NOMO-1 (cell line): ENCODE measurements around the gene CLCNKB.
"Not testable (repeated sequence)": the region's sequence is repeated elsewhere in the genome, so short reads cannot be mapped to it uniquely, and the experiment has no call there.

Experiments used
- DNase-seq, 2 experiments: peaks; one replicate each; lab custom pipeline; 2025; ENCODE audit not compliant: unreplicated experiment in 2 of 2; lab: John Stamatoyannopoulos, UW

CLCNKB gene

DNA sequence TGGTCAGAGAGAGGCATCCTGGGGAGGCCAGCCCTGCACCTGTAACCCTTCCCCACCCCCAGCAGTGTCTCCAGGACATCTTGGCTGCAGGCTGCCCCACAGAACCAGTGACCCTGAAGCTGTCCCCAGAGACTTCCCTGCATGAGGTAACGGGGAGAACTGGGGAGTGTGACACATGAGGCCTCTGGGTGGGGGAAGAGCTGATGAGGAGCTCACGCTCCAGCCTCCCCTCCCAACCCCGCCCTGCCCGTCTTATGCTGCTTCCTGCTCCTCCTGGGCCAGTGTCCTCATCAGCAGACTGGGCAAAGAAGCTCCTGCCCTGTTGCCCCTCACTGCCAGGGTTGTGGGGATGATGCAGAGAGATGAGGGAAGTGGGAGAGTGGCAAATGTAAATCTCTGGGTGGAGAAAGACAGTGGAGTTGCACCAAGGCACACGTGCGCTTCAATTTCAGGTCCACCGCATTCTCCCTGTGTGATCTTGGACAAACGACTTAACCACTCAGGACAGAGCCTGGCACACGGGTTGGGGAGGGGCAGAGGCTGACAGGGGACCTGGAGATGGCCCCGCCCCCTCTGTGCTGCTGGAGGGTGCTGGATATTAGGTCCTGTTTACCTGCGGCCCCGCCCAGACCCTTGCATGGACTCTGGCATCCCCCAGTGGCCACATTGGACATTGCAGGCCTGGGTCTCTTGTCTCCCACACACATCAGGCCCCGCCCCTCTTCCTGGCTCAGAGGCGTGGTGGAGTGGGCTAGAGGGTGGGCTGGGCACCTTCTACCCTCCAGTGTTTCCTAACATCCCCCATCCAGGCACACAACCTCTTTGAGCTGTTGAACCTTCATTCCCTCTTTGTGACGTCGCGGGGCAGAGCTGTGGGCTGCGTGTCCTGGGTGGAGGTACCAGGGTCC is 12.3 kb downstream of the CLCNKB start:
- DNase-seq, result peak; percentile 34 to 58

DNA sequence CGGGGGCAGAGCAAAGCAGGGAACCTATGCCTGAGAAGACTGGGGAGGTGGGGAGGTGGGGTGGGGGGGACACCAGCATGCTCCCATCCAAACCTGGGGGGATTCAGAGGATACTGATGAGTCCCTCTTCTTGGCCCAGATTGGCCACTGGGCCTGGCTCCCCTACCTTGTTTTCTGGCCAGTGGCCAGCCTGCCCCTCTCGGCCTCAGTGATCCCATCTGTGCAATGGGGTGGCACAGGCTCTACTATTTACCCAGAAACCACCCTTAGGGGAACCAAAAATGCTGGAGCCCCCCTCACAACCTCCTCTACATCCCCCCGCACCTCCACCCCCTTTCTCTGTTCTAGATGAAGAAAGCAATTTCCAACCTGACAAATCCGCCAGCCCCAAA is 12.9 kb downstream of the CLCNKB start:
- DNase-seq, result not testable (repeated sequence)

GRCh38 chr1:16057314-16057915 is 13.8 kb downstream of the CLCNKB start:
- not testable (repeated sequence) for DNase-seq

DNA sequence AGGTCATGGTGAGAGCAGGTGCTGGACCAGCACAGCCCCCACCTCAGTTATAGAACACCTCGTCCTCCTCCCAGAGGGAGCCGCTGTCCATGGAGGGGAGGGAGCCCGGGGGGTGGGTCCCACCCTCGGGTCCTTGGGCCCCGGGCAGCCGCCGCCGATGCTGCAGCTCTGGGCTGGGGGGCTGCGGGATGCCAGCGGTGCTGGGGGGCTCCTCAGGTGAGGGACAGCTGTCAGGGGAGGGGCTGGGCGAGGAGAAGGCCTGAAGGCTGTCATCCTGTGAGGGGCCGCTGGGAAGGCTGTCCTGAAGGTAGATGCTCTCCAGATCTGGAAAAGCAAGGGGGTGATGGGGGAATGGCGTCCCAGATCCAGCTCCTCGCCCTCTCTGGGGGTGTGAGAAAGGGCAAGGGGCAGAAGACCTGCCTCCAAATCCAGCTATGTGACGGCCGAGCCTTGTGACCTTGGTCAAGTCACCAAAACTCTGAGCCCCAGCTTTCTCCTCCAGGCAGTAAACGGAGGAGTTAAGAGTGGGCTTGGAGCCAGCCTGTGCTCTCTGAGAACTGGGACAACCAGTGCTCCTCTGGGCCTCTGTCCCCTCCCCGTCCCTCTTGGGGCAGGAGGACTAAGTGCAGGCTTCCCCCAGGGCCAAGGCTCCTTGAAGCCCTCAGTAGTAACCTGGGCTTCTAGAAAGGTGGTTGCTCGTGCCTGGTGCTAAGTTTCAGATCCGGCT is 15.0 kb downstream of the CLCNKB start:
- DNase-seq, result not testable (repeated sequence)

GRCh38 chr1:16061266-16061665 is 17.7 kb downstream of the CLCNKB start:
- DNase-seq, result no peak

DNA sequence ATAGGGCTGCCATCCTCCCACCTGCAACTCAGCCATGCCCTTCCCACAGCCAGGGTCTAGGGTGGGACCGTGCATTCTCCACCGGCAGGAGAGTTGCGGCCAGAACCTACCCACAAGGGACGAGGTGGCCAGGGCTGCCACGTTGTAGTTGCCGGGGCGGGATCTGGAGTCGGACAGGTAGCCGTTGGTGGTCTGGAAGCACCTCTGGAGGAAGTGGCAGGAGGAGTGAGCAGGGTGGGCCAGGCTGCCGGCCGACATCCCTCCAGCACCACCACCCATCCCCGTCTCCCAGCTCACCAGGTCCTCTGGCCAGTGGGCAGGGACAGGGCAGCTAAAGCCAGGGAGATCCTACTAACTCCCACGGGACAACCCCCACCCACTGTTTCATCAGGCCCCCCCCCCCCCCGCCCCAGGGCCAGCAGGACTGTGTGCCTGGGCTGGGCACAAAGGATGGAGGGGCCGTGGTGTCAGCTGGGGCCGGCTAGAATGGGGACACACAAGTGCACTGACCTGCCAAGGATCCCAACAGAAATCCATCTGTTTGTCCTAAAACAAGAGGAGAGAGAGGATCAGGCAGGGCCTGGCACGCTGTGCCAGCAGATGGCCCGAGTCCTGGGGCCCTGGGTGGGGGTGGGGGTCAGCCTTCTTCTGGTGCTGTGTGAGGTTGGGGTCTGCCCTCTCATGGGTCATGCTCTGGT is 18.6 kb downstream of the CLCNKB start:
- not testable (repeated sequence) for DNase-seq

DNA sequence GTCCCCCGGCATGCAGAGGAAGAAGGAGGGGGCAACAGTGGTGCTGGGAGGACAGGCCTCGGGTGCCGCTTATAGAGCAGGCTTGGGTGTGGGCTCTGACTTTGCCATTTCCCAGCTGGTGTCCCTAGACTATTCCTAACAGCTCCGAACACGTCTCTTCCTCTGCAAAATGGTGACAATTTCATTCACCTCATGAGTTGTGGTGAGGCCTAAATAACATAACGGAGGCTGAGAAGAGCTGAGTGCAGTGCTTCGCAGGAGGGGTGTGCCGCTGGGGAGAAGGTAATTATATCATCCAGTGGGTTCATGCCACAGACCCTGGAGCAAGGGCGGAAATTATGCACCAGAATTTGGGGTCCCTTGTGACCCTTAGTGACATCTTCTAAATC is 19.1 kb downstream of the CLCNKB start:
- not testable (repeated sequence) for DNase-seq

GRCh38 chr1:16063226-16063829 is 19.7 kb downstream of the CLCNKB start:
- no peak for DNase-seq

DNA sequence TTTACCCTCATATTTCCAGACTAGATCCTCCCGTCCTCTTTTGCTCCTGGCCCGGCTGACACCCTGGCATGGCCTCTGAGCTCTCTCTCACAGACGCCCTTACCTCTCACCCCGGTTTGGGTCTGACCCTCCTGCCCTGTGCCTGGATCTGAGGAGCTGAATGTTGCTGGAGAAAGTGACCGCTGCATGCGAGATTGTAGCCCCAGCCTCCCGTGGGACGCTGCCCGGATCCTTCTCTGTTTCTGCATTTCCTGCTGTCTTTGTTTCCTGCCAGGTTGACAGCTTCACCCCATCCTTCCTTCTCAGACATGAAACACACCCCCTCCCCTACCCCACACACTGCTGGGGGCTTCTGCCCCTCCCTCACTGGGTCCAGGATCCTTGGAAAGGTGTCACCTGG is 20.3 kb downstream of the CLCNKB start:
- no peak for DNase-seq

- DNase-seq, result no peak
Observed at GRCh38 chr1:16064536-16065268, 21.1 kb downstream of the CLCNKB start.

- DNase-seq, result no peak
Observed at GRCh38 chr1:16065269-16065576, 21.6 kb downstream of the CLCNKB start.

DNA sequence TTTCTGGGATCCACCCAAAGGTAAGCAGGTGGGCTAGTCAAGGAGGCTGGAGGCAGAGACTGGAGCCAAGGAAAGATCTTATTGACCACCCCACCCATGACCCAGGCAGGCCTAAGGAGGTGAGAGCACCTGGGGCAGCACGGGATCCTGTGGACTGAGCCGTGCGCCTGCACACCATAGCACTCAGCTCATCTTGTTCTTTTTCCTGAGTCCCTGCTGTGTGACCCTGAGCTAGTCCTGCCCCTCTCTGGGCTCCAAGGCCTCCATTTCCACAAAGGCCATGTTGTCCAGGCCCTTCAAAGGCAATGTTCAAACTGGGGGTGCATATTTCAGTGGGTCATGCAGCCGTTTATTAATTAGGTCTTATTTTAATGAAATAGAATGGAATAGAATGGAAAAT is 22.7 kb downstream of the CLCNKB start:
- DNase-seq, result no peak

DNA sequence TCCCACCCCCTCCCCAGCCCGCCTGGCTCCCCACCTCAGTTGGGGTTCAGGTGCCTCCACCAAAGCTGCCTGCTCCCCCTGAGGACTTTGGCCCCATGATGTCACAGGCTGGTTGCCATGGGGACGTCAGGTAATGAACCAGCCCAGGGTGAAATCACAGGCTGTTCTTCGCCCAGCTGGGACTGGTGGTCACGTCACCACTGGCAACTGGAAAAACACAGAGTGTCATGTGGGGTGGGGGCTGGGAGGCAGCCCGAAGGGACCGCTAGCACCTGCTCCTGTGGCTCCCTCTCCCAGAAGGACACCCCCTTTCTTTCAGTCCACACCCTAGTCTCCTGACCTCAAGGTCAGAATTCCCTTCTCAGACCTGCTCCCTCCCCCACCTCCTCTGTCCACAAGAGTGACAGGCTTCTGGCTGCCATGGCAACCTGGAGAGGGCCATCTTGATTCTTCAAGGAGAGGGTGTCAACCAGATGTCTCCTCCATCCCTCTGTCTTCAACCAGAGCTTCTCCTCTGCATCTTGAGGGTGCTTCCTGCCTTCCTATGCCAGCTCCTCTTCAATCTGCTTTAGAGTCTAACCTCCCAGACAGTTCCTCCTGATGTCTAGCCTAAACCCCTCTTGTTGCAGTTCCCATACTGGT is 23.7 kb downstream of the CLCNKB start:
- DNase-seq, result no peak

- DNase-seq, result no peak
Observed at GRCh38 chr1:16067933-16068332, 24.4 kb downstream of the CLCNKB start.

- no peak for DNase-seq
Observed at GRCh38 chr1:16068356-16069270, 25.0 kb downstream of the CLCNKB start.

- DNase-seq, result no peak
Observed at GRCh38 chr1:16070640-16071355, 27.2 kb downstream of the CLCNKB start.

GRCh38 chr1:16071614-16072013 is 28.0 kb downstream of the CLCNKB start:
- no peak for DNase-seq

DNA sequence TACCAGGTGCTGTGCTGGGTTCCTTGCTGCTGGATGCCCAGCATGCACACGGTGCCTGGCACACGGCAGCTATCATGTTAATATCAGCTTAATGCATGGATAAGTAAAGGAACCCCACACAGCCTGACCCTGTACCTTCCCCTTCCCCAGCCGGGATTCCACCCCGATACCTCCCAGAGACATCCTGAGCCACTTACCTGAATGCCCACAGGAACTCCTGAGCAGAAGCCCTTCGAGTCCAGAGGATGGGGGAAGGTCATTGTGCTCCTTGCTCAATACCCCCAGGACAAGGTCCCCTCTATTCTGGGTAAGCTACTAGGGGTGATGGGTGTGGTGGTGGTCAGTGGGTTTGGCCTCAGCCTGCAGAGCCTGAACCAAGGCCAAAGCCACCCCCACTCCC is 28.5 kb downstream of the CLCNKB start:
- DNase-seq, result no peak
